Keratinocyte (primary cell): ENCODE results near the gene RAP1GAP2. TPM values are rescaled to one million over a fixed set of nuclear protein-coding genes. Genes with fewer than 3 reads are reported as not detected.

Experiments used
- DNase-seq: peaks from one replicate; pipeline ENCODE4 v3.0.0-alpha.2; 2011; ENCODE audit warnings: low read depth, missing footprints, low spot score
- FAIRE-seq: peaks from 2 replicates; lab custom pipeline; 2011; peaks lifted over from hg19 to GRCh38; lab: Jason Lieb, UNC
- H2AFZ ChIP-seq: 2 replicates; pipeline ENCODE4 v1.6.0; 2012; ENCODE audit warnings: low read length, control low read depth, inconsistent platforms; ENCODE audit not compliant: control insufficient read depth
- H3K27ac ChIP-seq: 2 replicates; pipeline ENCODE4 v1.5.1; 2011; ENCODE audit warnings: low read length; ENCODE audit not compliant: control insufficient read depth, insufficient read depth
- H3K27me3 ChIP-seq: 3 replicates; pipeline ENCODE4 v1.6.0; 2011; ENCODE audit warnings: low read length; ENCODE audit not compliant: control insufficient read depth, insufficient read depth; ENCODE audit errors: extremely low read depth
- H3K36me3 ChIP-seq, 2 experiments: 2 replicates in 1 of 2; 3 replicates in 1 of 2; pipeline ENCODE4 v1.5.1; 2011; ENCODE audit warnings: low read length in 2 of 2, mild to moderate bottlenecking in 1 of 2; ENCODE audit not compliant: control insufficient read depth in 2 of 2, insufficient read depth in 2 of 2; ENCODE audit errors: extremely low read depth in 1 of 2
- H3K4me1 ChIP-seq: 3 replicates; pipeline ENCODE4 v1.5.1; 2011; ENCODE audit warnings: low read length; ENCODE audit not compliant: control insufficient read depth, insufficient read depth; ENCODE audit errors: extremely low read depth
- H3K4me2 ChIP-seq: 3 replicates; pipeline ENCODE4 v1.6.0; 2011; ENCODE audit warnings: low read depth, low read length; ENCODE audit not compliant: control insufficient read depth, insufficient read depth; ENCODE audit errors: extremely low read depth
- H3K4me3 ChIP-seq, 3 experiments: fragments of 200-600 bp in 1 of 3; sonication (generic) in 1 of 3; 2 replicates in 2 of 3; 3 replicates in 1 of 3; pipeline ENCODE4 v1.5.1; 2011 to 2016; ENCODE audit warnings: low read length in 3 of 3, mild to moderate bottlenecking in 3 of 3, control low read depth in 2 of 3, inconsistent platforms in 1 of 3, low read depth in 1 of 3, mixed read lengths in 1 of 3, mixed run types in 1 of 3, moderate library complexity in 1 of 3; ENCODE audit not compliant: control insufficient read depth in 2 of 3, insufficient read depth in 2 of 3; ENCODE audit errors: extremely low read depth in 1 of 3
- H3K79me2 ChIP-seq: 2 replicates; pipeline ENCODE4 v1.6.0; 2012; ENCODE audit warnings: low read length; ENCODE audit not compliant: control insufficient read depth, insufficient read depth
- H3K9ac ChIP-seq: 3 replicates; pipeline ENCODE4 v1.6.0; 2011; ENCODE audit warnings: low read length; ENCODE audit not compliant: control insufficient read depth, insufficient read depth; ENCODE audit errors: extremely low read depth
- H3K9me1 ChIP-seq: 3 replicates; pipeline ENCODE4 v1.6.0; 2011; ENCODE audit warnings: low read length; ENCODE audit not compliant: control insufficient read depth, insufficient read depth; ENCODE audit errors: extremely low read depth
- H3K9me3 ChIP-seq: 2 replicates; pipeline ENCODE4 v1.5.1; 2012; ENCODE audit warnings: low read depth, low read length; ENCODE audit not compliant: control insufficient read depth
- H4K20me1 ChIP-seq: 3 replicates; pipeline ENCODE4 v1.6.0; 2011; ENCODE audit warnings: low read length; ENCODE audit not compliant: control insufficient read depth, insufficient read depth; ENCODE audit errors: extremely low read depth
- EZH2 ChIP-seq: IDR thresholded peaks from one replicate; pipeline ENCODE4 v1.6.1; 2012; ENCODE audit warnings: inconsistent platforms, mild to moderate bottlenecking, low read length, moderate library complexity
- dilution Hi-C: fragments of 300-500 bp; cut with MboI; formaldehyde crosslinking; loops from one replicate; pipeline ENCODE4 v1.7.0; 2020; ENCODE audit warnings: low sequenced_read_pairs; ENCODE audit not compliant: extremely low pct_ligation_motif_present
- polyA plus RNA-seq, 5 experiments: library from polyadenylated mRNA; depleted of rRNA in 3 of 5; stranded (reverse) in 3 of 5; stranded (forward) in 1 of 5; unstranded in 1 of 5; fragments of >200 nt; gene quantifications; 1 replicate in 1 of 5; 2 replicates in 3 of 5; 3 replicates in 1 of 5; pipeline versions ENCODE4 v1.2.1 to v1.2.3, GENCODE V29; 2011 to 2012; ENCODE audit warnings: missing spikeins in 2 of 5, low read depth in 1 of 5, low replicate concordance in 1 of 5
- TF ChIP-seq, protein P1 (sequence below), 3 experiments: IDR thresholded peaks in 1 of 3; conservative IDR thresholded peaks in 1 of 3; optimal IDR thresholded peaks in 1 of 3; 2 replicates in 2 of 3; 3 replicates in 1 of 3; pipeline versions ENCODE3 to v1.5.1; 2011; ENCODE audit warnings: low read length in 3 of 3, mild to moderate bottlenecking in 3 of 3, moderate library complexity in 2 of 3, control low read depth in 1 of 3, inconsistent platforms in 1 of 3; ENCODE audit not compliant: insufficient read depth in 2 of 3; ENCODE audit errors: extremely low read depth in 1 of 3

Gene RAP1GAP2
- polyA plus RNA-seq, 1 donor (not counting 4 experiments of a cell fraction or from before 2014, with no cell fraction given), result 13.6 TPM

DNA sequence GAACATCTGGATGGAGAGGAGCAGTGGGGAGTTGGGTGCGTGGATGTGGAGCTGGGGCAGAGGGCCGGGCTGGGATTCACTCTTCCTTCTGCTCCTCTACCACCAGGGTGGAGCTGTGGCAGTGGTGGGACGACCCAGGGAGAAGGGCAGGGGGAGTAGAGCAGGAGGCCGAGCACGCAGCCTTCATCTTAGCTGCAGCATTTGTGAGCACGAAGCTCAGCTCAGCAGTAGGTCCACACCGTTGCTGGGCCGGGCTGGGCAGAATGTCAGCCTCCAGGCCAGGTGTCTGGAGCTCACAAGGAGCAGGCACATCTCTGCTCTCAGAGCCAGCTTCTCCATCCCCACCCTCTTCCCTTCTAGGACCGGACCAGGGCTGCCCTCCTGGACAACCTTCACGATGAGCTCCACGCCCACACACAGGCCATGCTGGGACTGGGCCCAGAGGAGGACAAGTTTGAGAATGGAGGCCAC, 211.4 kb downstream of the RAP1GAP2 start:
- TF ChIP-seq, protein P1, sequence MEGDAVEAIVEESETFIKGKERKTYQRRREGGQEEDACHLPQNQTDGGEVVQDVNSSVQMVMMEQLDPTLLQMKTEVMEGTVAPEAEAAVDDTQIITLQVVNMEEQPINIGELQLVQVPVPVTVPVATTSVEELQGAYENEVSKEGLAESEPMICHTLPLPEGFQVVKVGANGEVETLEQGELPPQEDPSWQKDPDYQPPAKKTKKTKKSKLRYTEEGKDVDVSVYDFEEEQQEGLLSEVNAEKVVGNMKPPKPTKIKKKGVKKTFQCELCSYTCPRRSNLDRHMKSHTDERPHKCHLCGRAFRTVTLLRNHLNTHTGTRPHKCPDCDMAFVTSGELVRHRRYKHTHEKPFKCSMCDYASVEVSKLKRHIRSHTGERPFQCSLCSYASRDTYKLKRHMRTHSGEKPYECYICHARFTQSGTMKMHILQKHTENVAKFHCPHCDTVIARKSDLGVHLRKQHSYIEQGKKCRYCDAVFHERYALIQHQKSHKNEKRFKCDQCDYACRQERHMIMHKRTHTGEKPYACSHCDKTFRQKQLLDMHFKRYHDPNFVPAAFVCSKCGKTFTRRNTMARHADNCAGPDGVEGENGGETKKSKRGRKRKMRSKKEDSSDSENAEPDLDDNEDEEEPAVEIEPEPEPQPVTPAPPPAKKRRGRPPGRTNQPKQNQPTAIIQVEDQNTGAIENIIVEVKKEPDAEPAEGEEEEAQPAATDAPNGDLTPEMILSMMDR (optimal IDR thresholded peaks at IDR 0.05 in 1 of 3, IDR thresholded peaks at IDR 0.05 in 1 of 3, conservative IDR thresholded peaks at IDR 0.05 in 1 of 3; ENCODE audit: extremely low read depth in 1 of 3, insufficient read depth in 2 of 3, low read length in 3 of 3), result no peak
- TF ChIP-seq EZH2, result no peak

DNA sequence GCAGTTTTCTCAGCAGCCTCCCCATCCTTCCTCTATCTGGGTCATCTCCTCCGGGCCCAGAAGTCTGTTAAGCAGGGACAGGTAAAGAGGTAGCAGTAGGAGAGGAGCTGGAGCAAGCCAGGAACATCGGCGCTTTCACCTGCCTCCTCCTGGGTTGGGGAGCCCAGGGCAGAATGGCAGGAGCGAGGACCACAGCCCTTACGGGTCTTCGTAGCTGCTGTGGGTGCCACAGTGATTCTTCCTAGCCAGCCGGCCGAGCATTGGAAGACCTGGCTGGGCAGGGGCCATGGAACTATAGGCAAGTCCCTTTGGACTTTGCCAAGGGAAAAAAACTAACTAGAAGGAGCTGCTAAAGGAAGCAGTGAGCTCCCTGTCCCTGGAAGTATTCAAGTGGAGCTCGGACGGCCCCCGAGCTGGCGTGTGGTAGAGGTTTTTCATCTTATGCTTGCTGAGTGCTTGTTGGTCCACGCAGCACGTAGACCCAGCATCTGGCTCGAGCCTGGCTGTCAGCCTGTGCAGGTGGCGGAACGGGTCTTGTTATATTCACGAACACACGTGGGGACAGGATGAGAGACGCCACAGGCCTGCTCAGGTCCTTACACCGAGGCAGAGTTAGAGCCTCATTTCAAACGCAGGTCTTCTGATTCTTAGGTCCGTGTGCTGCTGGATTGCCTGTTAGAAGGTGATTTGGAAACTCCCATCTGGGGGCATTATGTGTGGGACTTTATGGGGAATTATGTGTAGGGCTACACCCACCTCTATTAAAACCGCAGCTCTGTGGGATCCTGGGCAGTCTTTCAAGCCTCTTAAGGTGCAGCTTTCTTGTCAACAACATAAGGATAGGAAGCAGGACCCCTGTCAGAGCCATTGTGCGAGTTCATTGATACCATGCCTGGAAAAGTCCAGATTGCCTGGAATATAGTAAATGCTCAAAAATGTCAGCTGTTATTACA, 212.4 kb downstream of the RAP1GAP2 start:
- H3K36me3 ChIP-seq, result peaks cover 31 to 41% of the 10 kb centered on the region in 2 experiments
- no peaks in the 10 kb centered on the region for H4K20me1 ChIP-seq
- dilution Hi-C loops, result no loop called here
- DNase-seq (no peak), FAIRE-seq (no peak)
- no peaks in the 10 kb centered on the region for H3K9me1 ChIP-seq
- no peak overlapping the region for H2AFZ ChIP-seq
- no peaks in the 10 kb centered on the region for H3K79me2 ChIP-seq
- TF ChIP-seq, protein P1 (optimal IDR thresholded peaks at IDR 0.05 in 1 of 3, IDR thresholded peaks at IDR 0.05 in 1 of 3, conservative IDR thresholded peaks at IDR 0.05 in 1 of 3; ENCODE audit: extremely low read depth in 1 of 3, insufficient read depth in 2 of 3, low read length in 3 of 3), result no peak
- TF ChIP-seq EZH2, result no peak
- peaks cover 13% of the 10 kb centered on the region for H3K4me1 ChIP-seq
- no peak overlapping the region for H3K9ac ChIP-seq
- no peaks in the 10 kb centered on the region for H3K9me3 ChIP-seq
- H3K27me3 ChIP-seq, result no peaks in the 10 kb centered on the region
- H3K4me3 ChIP-seq, result no peak overlapping the region
- no peak overlapping the region for H3K27ac ChIP-seq
- no peak overlapping the region for H3K4me2 ChIP-seq

More for the DNA sequence above, 211.4 kb downstream of the RAP1GAP2 start:
- no peaks in the 10 kb centered on the region for H3K27me3 ChIP-seq
- H3K4me3 ChIP-seq, result no peak overlapping the region
- peaks cover 13% of the 10 kb centered on the region for H3K4me1 ChIP-seq
- no peak overlapping the region for H3K4me2 ChIP-seq
- DNase-seq, result no peak
- H3K9me3 ChIP-seq, result no peaks in the 10 kb centered on the region
- H3K9ac ChIP-seq, result no peak overlapping the region
- no peaks in the 10 kb centered on the region for H3K79me2 ChIP-seq
- no peak for FAIRE-seq
- no peaks in the 10 kb centered on the region for H4K20me1 ChIP-seq
- H2AFZ ChIP-seq, result no peak overlapping the region
- H3K36me3 ChIP-seq, result peaks cover 33 to 38% of the 10 kb centered on the region in 2 experiments
- H3K27ac ChIP-seq, result no peak overlapping the region
- dilution Hi-C loops, result no loop called here
- no peaks in the 10 kb centered on the region for H3K9me1 ChIP-seq
